Spinal cord (tissue), 10 donors: ENCODE measurements around the gene MYOCD. TPM values are rescaled to one million over a fixed set of nuclear protein-coding genes. Genes with fewer than 3 reads are reported as not detected.

ENCODE experiments used
- DNase-seq, 6 donors: peaks; one replicate each; pipeline versions ENCODE4 v3.0.0 to v3.0.0-alpha.2; 2013 to 2015; ENCODE audit warnings: low spot score in 6 of 6, low read depth in 4 of 6
- H3K27ac ChIP-seq: one replicate; pipeline ENCODE4 v1.5.1; 2013; ENCODE audit warnings: low read depth, low read length, control low read depth
- H3K27me3 ChIP-seq: one replicate; pipeline ENCODE4 v1.6.1; 2013; ENCODE audit warnings: low read length; ENCODE audit not compliant: control insufficient read depth, insufficient read depth
- H3K36me3 ChIP-seq: one replicate; pipeline ENCODE4 v1.6.1; 2013; ENCODE audit warnings: low read length; ENCODE audit not compliant: control insufficient read depth, insufficient read depth
- H3K4me1 ChIP-seq: one replicate; pipeline ENCODE4 v1.6.1; 2013; ENCODE audit warnings: low read length; ENCODE audit not compliant: control insufficient read depth, insufficient read depth
- H3K4me3 ChIP-seq: one replicate; pipeline ENCODE4 v1.5.1; 2013; ENCODE audit warnings: low read depth, low read length, control low read depth
- H3K9me3 ChIP-seq: one replicate; pipeline ENCODE4 v1.6.1; 2013; ENCODE audit warnings: low read length; ENCODE audit not compliant: control insufficient read depth, insufficient read depth
- WGBS: methylation state at CpG from one replicate; pipeline ENCODE4 v1.1.5; 2013; ENCODE audit warnings: missing lambda C conversion rate; ENCODE audit not compliant: insufficient coverage; 5-methylcytosine and 5-hydroxymethylcytosine counted together
- polyA plus RNA-seq, 2 donors: library from polyadenylated mRNA; unstranded; fragments of 120-200 nt; gene quantifications; one replicate each; pipeline ENCODE4 v1.2.1, GENCODE V29; 2013; ENCODE audit not compliant: insufficient read length in 2 of 2
- total RNA-seq, 2 donors: library from RNA; depleted of rRNA in 1 of 2; stranded (reverse); fragments of 120-200 nt in 1 of 2; fragments of >200 nt in 1 of 2; gene quantifications; one replicate each; pipeline versions ENCODE4 v1.2.3 to v1.2.4, GENCODE V29; 2013 to 2014
- donor health status: healthy.

The MYOCD gene
- total and polyA plus RNA-seq, 4 donors = 0.20 to 0.94 (median 0.31) TPM

DNA sequence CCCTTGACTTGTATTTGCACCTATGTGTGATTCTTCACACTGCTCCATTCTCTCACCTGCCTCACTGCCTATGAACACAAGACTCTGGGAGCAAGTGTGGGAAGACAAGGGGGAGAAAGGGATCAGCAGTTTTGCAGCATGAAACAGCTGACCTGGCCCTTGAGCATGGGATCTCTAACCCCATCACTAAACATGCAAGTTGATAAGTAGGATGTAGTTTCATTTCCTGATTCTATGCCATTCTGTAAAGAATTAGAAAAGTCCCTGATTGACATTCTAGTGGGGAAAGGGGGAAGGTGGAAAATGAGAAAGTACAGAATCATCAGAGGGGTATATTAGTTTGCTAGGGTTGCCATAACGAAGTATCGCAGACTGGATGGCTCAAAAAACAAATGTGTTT, 25.3 kb upstream of the MYOCD start:
- H3K4me1 ChIP-seq = no peaks in the 10 kb centered on the region
- H3K9me3 ChIP-seq = no peaks in the 10 kb centered on the region
- H3K4me3 ChIP-seq = no peak overlapping the region
- H3K27ac ChIP-seq = no peak overlapping the region
- no peak for DNase-seq
- no peaks in the 10 kb centered on the region for H3K27me3 ChIP-seq
- no peaks in the 10 kb centered on the region for H3K36me3 ChIP-seq
- WGBS = 100% methylated on average over 2 of the region's 2 CpGs

DNA sequence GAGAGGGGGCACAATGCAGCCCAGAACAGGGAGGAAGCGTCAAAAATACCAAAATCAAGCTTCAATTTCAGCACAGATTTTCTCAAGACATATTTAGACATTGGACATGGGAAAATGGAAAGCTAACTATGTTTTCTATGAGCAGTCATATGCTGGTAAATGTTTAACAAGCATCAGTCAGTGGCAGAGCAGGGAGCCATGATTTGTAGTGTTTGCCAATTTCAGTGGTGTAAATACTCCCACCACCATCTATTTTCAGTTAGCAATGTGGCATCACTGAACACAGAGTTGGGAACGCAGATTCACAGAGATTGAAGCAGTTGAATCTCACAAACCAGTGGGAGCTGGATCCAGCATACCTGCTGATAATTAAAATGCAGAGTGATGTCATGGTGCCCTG, 24.6 kb upstream of the MYOCD start:
- Histone ChIP-seq H3K9me3 (no peaks in the 10 kb centered on the region), H3K27ac (no peak overlapping the region), H3K27me3 (no peaks in the 10 kb centered on the region), H3K4me1 (no peaks in the 10 kb centered on the region), H3K36me3 (no peaks in the 10 kb centered on the region), H3K4me3 (no peak overlapping the region)
- DNase-seq = no peak
- WGBS = 80% methylated on average over 1 of the region's 2 CpGs

DNA sequence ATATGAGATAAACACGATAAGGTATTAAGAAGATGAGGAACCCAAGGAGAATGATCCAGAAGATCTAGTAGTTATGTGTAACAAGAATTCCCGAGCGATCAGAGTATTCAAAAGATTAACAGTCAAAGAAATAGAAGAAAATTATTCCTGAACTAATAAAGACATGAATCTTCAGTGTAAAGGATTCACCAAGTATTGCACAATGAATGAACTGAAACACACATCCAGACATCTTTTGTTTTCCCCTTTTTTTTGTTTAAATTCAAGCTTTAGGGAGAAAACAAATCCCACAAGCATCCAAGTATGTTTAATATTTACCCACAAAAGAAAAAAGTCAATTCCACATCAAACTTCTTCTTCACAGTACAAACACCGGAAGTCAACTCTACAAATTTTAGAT, 23.7 kb upstream of the MYOCD start:
- Histone ChIP-seq H3K27ac (no peak overlapping the region), H3K4me1 (no peaks in the 10 kb centered on the region), H3K36me3 (no peaks in the 10 kb centered on the region), H3K27me3 (no peaks in the 10 kb centered on the region), H3K4me3 (no peak overlapping the region), H3K9me3 (no peaks in the 10 kb centered on the region)
- WGBS = 100% methylated on average over 1 of the region's 4 CpGs
- no peak for DNase-seq

DNA sequence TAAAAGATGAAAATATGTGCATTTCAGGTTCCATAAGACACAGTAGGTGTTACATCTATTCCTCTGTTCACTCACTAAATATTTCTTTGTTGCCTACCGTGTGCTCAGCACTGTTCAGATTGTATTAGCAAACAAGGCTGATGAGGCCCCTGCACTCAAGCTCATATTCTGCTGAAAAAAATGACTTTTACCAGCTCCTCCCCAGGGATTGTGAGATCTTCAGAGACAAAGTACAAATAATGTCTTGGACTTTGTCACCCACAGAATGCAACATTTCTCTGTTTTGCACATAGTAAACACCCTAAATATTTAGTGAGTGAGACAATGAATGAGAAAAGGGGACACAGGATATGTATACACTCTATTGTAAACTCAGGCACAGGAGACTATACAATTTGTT, 21.9 kb upstream of the MYOCD start:
- no peak for DNase-seq
- no peaks in the 10 kb centered on the region for H3K9me3 ChIP-seq
- H3K36me3 ChIP-seq = no peaks in the 10 kb centered on the region
- no peak overlapping the region for H3K4me3 ChIP-seq
- no peak overlapping the region for H3K27ac ChIP-seq
- no peaks in the 10 kb centered on the region for H3K27me3 ChIP-seq
- 60% methylated on average over 1 of the region's 1 CpG for WGBS
- H3K4me1 ChIP-seq = no peaks in the 10 kb centered on the region

DNA sequence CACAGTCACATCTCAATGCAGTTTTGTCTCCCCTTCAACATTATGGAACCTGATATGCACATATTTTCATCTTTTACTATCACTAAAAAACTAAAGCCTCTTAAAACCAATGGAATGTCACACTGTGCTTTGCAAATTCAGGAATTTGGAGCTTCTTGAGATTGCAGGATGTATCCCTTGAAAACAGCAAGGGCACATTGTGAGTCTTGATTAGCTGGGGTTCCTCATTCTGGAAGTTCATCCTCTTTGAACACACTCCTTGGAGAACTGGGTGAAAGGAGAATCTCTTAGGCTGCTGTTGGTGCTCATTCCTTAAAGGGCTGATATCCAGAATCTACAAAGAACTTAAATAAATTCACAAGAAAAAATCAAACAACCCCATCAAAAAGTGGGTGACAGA, 21.1 kb upstream of the MYOCD start:
- no peak for DNase-seq
- H3K36me3 ChIP-seq = no peaks in the 10 kb centered on the region
- H3K4me1 ChIP-seq = no peaks in the 10 kb centered on the region
- no peaks in the 10 kb centered on the region for H3K9me3 ChIP-seq
- no peaks in the 10 kb centered on the region for H3K27me3 ChIP-seq
- no peak overlapping the region for H3K4me3 ChIP-seq
- H3K27ac ChIP-seq = no peak overlapping the region

DNA sequence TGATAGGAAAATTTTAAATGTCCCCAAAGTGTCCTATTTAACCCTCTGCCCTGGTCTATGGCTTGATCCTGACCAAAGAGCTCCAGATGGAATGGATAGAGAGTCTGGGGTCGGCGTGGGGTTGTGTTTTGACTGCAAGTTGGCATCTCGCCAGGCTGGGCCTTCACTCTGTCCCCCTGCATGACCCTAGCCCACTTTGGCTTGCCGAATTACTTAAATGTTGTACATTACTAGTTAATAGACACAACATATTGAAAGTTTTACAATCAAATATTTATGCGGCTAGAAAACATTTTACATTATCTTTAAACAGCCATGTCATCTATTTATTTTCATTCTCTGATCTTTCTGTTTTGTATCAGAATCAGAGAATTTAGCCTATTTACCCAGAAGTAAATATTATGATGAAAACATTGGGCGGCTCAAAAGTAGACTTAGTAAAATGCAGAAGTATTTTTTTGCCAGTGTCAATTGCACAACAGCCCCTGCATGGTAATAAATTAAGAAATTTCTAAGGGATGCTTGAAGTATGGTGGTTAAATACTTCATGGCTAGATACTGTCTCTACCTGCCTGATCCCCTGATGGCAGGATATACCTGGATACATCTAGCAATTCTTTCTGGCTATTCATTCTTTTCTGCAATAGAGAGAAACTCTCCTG, 18.8 kb upstream of the MYOCD start:
- no peak overlapping the region for H3K27ac ChIP-seq

DNA sequence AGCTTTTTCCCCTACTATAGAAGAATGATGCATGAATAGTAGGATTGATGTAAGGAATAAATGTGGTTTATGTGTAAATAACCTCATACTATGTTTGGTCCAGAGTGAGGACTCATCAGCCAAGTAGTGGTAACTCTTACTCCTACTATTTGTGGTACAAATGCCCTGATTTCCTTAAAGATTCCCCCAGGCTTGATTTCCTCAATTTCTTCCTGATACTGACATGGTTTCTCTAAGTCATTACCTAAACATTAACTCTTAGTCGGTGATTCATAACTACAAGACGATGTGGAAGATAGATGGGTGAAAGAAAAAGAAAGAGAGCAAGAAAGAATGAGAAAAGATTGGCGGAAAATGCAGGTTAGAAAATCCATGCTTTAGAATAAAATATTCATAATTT, 17.2 kb upstream of the MYOCD start:
- H3K4me1 ChIP-seq = no peaks in the 10 kb centered on the region
- H3K27me3 ChIP-seq = no peaks in the 10 kb centered on the region
- DNase-seq = no peak
- no peaks in the 10 kb centered on the region for H3K36me3 ChIP-seq
- no peak overlapping the region for H3K4me3 ChIP-seq
- no peaks in the 10 kb centered on the region for H3K9me3 ChIP-seq
- WGBS = no CpG with 5 or more reads among the region's 3 CpGs
- H3K27ac ChIP-seq = no peak overlapping the region

More for the DNA sequence above, 18.8 kb upstream of the MYOCD start:
- Histone ChIP-seq H3K9me3 (no peaks in the 10 kb centered on the region), H3K4me3 (no peak overlapping the region), H3K27me3 (no peaks in the 10 kb centered on the region), H3K4me1 (no peaks in the 10 kb centered on the region), H3K36me3 (no peaks in the 10 kb centered on the region)
- WGBS = no CpG with 5 or more reads among the region's 6 CpGs
- DNase-seq = no peak

DNA sequence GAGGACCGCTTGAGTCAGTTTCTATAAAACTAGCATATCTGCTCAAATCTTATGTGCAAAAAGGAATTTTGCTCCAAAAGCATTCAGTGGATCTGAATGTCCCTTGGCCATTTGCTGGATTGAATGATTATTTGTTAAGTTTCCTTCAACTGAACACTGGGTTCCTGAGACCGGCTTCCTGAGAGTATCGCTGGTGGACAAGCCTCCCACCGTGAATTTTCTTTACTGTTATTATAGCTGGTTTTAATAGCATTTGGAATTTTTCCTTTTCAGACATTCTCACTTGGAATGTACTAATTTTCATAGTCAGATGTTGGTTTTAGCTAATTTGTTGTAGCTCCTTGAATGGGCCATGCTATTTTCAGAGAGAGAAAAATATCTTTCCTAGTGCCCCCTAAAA, 9.8 kb upstream of the MYOCD start:
- DNase-seq = no peak
- Histone ChIP-seq H3K9me3 (no peaks in the 10 kb centered on the region), H3K36me3 (no peaks in the 10 kb centered on the region), H3K4me3 (no peak overlapping the region), H3K27ac (no peak overlapping the region), H3K27me3 (no peaks in the 10 kb centered on the region), H3K4me1 (no peaks in the 10 kb centered on the region)
- 100% methylated on average over 1 of the region's 4 CpGs for WGBS

DNA sequence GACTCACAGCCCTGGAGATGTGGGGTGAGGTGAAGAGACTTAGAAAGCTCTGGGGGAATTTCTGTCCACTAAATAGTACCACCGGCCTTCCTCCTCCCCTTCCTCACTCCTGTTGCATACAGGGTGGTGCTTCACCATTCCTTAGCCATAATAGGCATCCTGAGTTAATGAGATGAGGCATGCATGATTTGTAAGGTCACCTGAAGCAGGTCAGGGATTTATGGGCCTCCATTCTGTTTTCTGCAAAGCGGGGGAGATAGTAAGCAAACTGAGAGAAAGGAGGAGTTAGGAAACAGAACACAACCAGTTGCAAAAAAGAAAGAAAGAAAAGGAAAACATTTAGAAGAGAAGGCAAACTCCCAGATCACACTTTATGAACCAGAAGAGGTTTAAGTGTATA, 9.3 kb upstream of the MYOCD start:
- 67% methylated on average over 1 of the region's 2 CpGs for WGBS
- H3K27ac ChIP-seq = no peak overlapping the region
- H3K36me3 ChIP-seq = no peaks in the 10 kb centered on the region
- no peaks in the 10 kb centered on the region for H3K9me3 ChIP-seq
- no peak overlapping the region for H3K4me3 ChIP-seq
- no peak for DNase-seq
- no peaks in the 10 kb centered on the region for H3K4me1 ChIP-seq
- H3K27me3 ChIP-seq = no peaks in the 10 kb centered on the region

DNA sequence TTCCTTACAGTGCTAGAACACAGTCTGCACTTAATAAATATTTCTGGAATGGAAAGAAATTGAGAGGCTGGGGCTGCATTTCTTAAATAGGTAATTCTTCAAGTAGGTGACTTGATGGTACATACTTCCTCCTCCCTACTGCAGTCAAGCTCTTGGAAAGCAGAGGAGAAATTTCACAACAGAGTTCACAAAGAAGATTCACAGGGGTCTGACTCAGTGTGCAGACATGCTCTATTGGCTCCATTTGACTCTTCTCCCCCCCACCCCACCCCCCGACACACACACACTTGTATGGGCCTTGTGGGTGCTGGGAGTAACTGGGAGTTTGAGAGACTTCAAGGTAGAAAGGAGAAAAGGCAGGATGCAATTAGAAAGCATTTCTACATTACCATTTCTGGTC, 6.2 kb upstream of the MYOCD start:
- no peak for DNase-seq
- Histone ChIP-seq H3K9me3 (no peaks in the 10 kb centered on the region), H3K4me1 (no peaks in the 10 kb centered on the region), H3K27ac (no peak overlapping the region), H3K4me3 (no peak overlapping the region), H3K27me3 (peaks cover 12% of the 10 kb centered on the region), H3K36me3 (no peaks in the 10 kb centered on the region)
- no CpG with 5 or more reads among the region's 1 CpG for WGBS
